Measurements from ENCODE around the gene HYI. TPM values are rescaled to one million over a fixed set of nuclear protein-coding genes. Genes with fewer than 3 reads are reported as not detected.
"Not testable (repeated sequence)": the region's sequence is repeated elsewhere in the genome, so short reads cannot be mapped to it uniquely, and the experiment has no call there.

Gene HYI
- total RNA-seq, 1 donor, result 24.0 TPM

GRCh38 chr1:43464681-43465504 lies 11.2 kb upstream of the HYI start:
- H3K4me3 ChIP-seq (ENCODE audit: low read depth, low read length), result no peak overlapping the region
- TF ChIP-seq, protein P1, sequence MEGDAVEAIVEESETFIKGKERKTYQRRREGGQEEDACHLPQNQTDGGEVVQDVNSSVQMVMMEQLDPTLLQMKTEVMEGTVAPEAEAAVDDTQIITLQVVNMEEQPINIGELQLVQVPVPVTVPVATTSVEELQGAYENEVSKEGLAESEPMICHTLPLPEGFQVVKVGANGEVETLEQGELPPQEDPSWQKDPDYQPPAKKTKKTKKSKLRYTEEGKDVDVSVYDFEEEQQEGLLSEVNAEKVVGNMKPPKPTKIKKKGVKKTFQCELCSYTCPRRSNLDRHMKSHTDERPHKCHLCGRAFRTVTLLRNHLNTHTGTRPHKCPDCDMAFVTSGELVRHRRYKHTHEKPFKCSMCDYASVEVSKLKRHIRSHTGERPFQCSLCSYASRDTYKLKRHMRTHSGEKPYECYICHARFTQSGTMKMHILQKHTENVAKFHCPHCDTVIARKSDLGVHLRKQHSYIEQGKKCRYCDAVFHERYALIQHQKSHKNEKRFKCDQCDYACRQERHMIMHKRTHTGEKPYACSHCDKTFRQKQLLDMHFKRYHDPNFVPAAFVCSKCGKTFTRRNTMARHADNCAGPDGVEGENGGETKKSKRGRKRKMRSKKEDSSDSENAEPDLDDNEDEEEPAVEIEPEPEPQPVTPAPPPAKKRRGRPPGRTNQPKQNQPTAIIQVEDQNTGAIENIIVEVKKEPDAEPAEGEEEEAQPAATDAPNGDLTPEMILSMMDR (IDR thresholded peaks at IDR 0.05; ENCODE audit: insufficient read depth, low read length), result no peak
- DNase-seq (ENCODE audit: low read depth), result peak; percentile 60

- H3K4me3 ChIP-seq (ENCODE audit: low read depth, low read length), result no peak overlapping the region
- TF ChIP-seq, protein P1 (IDR thresholded peaks at IDR 0.05; ENCODE audit: insufficient read depth, low read length), result no peak
- peak; percentile 42 for DNase-seq (ENCODE audit: low read depth)
These were observed 9.7 kb upstream of the HYI start for GRCh38 chr1:43463479-43463878.

GRCh38 chr1:43460988-43461693 lies 7.4 kb upstream of the HYI start:
- TF ChIP-seq, protein P1 (IDR thresholded peaks at IDR 0.05; ENCODE audit: insufficient read depth, low read length), result no peak
- DNase-seq (ENCODE audit: low read depth), result no peak

GRCh38 chr1:43458379-43458778 lies 4.6 kb upstream of the HYI start:
- H3K4me3 ChIP-seq (ENCODE audit: low read depth, low read length); DNase-seq (ENCODE audit: low read depth): not testable (repeated sequence)

More at GRCh38 chr1:43460988-43461693, 7.4 kb upstream of the HYI start:
- H3K4me3 ChIP-seq (ENCODE audit: low read depth, low read length), result no peak overlapping the region

GRCh38 chr1:43455213-43455889 lies 1.6 kb upstream of the HYI start:
- DNase-seq (ENCODE audit: low read depth), result peak; percentile 18
- no peak overlapping the region for H3K4me3 ChIP-seq (ENCODE audit: low read depth, low read length)
- TF ChIP-seq, protein P1 (IDR thresholded peaks at IDR 0.05; ENCODE audit: insufficient read depth, low read length), result no peak

- TF ChIP-seq, protein P1 (IDR thresholded peaks at IDR 0.05; ENCODE audit: insufficient read depth, low read length), result peak; percentile 20
- peak; percentile 85 for DNase-seq (ENCODE audit: low read depth)
These were observed 710 bp upstream of the HYI start for GRCh38 chr1:43454270-43455011.

More at GRCh38 chr1:43454270-43455011, 710 bp upstream of the HYI start:
- peak overlapping the region; percentile 64 for H3K4me3 ChIP-seq (ENCODE audit: low read depth, low read length)
